Ovary (tissue), 3 donors: ENCODE data around the gene PLVAP.

Experiments
- CTCF ChIP-seq, 3 donors: fragments of 450-650 bp in 2 of 3; fragments of 200-600 bp in 1 of 3; IDR thresholded peaks; one replicate each; pipeline versions ENCODE4 v1.5.1 to v1.8.0; 2016 to 2022; ENCODE audit warnings: antibody characterized with exemption in 3 of 3, mild to moderate bottlenecking in 1 of 3
- POLR2A ChIP-seq: fragments of 450-650 bp; IDR thresholded peaks from one replicate; pipeline ENCODE4 v1.6.1; 2017; ENCODE audit warnings: antibody characterized with exemption, mild to moderate bottlenecking, moderate library complexity
- donor health status: DM: no; HTN: no; CAD: no.

GRCh38 chr19:17411801-17412200 is 34.7 kb upstream of the PLVAP start:
- no peak for TF ChIP-seq CTCF (IDR thresholded peaks at IDR 0.05)
- no peak for TF ChIP-seq POLR2A
